ENCODE results near the gene TRAF6.

Gene TRAF6

DNA sequence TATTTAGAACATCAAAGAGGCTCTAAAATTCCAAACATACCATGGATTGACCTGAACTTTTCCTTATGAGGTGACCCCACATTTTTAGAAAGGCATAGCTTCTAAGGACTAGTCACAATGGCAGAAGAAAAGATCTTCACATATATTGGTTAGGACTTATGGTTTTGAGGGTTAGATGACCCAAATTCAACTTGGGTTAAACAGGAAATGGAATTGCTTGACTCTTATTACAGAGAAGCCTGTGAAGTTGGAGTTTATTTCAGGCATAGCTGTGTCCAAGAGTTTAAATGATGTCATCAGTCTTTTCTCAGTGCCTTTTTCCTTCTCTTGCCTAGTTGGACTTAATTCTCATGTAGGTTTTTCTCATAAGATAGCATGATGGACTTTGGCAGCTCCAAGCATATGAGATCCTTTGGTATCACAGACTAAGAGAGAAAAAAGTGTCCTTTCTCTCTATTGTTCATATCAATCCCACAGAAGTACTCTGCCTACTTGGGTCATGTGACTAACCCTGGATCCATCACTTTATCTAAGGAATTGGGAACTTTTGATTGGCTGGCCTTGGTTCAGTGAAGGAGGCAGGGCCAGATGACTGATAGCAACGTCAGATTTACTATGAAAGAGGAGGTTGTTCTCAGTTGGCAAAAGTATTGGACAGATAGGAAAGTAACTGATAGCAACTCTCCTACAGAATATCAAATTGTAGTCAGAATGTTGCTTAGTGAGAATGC lies 40.5 kb upstream of the TRAF6 start:
- no peaks in the 10 kb centered on the region for H4K20me1 ChIP-seq (ENCODE audit: insufficient read depth, low read length)
- H3K4me2 ChIP-seq (ENCODE audit: insufficient read depth, low read length), result no peak overlapping the region
- TF ChIP-seq, protein P1, sequence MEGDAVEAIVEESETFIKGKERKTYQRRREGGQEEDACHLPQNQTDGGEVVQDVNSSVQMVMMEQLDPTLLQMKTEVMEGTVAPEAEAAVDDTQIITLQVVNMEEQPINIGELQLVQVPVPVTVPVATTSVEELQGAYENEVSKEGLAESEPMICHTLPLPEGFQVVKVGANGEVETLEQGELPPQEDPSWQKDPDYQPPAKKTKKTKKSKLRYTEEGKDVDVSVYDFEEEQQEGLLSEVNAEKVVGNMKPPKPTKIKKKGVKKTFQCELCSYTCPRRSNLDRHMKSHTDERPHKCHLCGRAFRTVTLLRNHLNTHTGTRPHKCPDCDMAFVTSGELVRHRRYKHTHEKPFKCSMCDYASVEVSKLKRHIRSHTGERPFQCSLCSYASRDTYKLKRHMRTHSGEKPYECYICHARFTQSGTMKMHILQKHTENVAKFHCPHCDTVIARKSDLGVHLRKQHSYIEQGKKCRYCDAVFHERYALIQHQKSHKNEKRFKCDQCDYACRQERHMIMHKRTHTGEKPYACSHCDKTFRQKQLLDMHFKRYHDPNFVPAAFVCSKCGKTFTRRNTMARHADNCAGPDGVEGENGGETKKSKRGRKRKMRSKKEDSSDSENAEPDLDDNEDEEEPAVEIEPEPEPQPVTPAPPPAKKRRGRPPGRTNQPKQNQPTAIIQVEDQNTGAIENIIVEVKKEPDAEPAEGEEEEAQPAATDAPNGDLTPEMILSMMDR (IDR thresholded peaks at IDR 0.05; ENCODE audit: borderline replicate concordance, extremely low read depth, low read length, poor library complexity, severe bottlenecking), result no peak
- no peak for TF ChIP-seq EZH2 (IDR thresholded peaks at IDR 0.05; ENCODE audit: borderline replicate concordance, low read depth, low read length, severe bottlenecking)
- H2AFZ ChIP-seq (ENCODE audit: low read depth, low read length), result no peak overlapping the region
- ATAC-seq (ENCODE audit: insufficient read depth, low read depth) (no peak), DNase-seq (no peak)
- no peaks in the 10 kb centered on the region for H3K79me2 ChIP-seq (ENCODE audit: insufficient read depth, low read length)
- H3K9me3 ChIP-seq (ENCODE audit: insufficient read depth, low read length, severe bottlenecking), result no peaks in the 10 kb centered on the region
- H3K4me3 ChIP-seq (ENCODE audit: low read depth in 1 of 2, low read length in 2 of 2), result no peak overlapping the region
- H3K9ac ChIP-seq (ENCODE audit: low read depth, low read length), result no peak overlapping the region
- H3K36me3 ChIP-seq (ENCODE audit: insufficient read depth, low read length), result no peaks in the 10 kb centered on the region
- no peaks in the 10 kb centered on the region for H3K27me3 ChIP-seq (ENCODE audit: insufficient read depth, low read length, poor library complexity)
- peaks cover 8% of the 10 kb centered on the region for H3K4me1 ChIP-seq (ENCODE audit: insufficient read depth, low read length)
- no peak overlapping the region for H3K27ac ChIP-seq (ENCODE audit: low read length)

DNA sequence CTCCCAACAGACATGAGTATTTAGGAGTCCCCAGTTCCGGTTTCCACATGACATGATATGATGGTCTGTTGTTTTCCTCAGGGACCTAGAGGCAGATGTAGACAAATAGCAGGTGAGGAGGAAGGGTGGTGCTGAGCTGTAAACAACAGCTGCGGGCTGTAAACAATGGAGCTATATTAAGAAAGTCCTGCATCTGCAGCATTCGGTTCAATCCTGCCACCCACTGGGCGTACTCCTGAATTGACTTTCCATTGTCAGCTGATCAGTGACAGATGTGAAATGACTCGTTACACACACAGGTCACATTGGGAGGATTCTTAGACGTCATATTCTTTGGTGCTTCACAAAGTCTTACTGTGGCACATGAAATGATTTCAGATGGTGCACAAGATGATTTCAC lies 30.9 kb upstream of the TRAF6 start:
- peak; percentile 72 for ATAC-seq (ENCODE audit: insufficient read depth, low read depth)
- Histone ChIP-seq H3K79me2 (ENCODE audit: insufficient read depth, low read length) (no peaks in the 10 kb centered on the region), H3K4me3 (ENCODE audit: low read depth in 1 of 2, low read length in 2 of 2) (no peak overlapping the region), H4K20me1 (ENCODE audit: insufficient read depth, low read length) (no peaks in the 10 kb centered on the region), H3K27ac (ENCODE audit: low read length) (no peak overlapping the region), H3K4me1 (ENCODE audit: insufficient read depth, low read length) (no peaks in the 10 kb centered on the region), H3K27me3 (ENCODE audit: insufficient read depth, low read length, poor library complexity) (no peaks in the 10 kb centered on the region), H3K36me3 (ENCODE audit: insufficient read depth, low read length) (no peaks in the 10 kb centered on the region), H3K4me2 (ENCODE audit: insufficient read depth, low read length) (no peak overlapping the region), H2AFZ (ENCODE audit: low read depth, low read length) (no peak overlapping the region), H3K9ac (ENCODE audit: low read depth, low read length) (no peak overlapping the region), H3K9me3 (ENCODE audit: insufficient read depth, low read length, severe bottlenecking) (no peaks in the 10 kb centered on the region)
- no peak for TF ChIP-seq EZH2 (IDR thresholded peaks at IDR 0.05; ENCODE audit: borderline replicate concordance, low read depth, low read length, severe bottlenecking)
- TF ChIP-seq, protein P1 (IDR thresholded peaks at IDR 0.05; ENCODE audit: borderline replicate concordance, extremely low read depth, low read length, poor library complexity, severe bottlenecking), result peak; percentile 56
- DNase-seq, result peak; percentile 27

DNA sequence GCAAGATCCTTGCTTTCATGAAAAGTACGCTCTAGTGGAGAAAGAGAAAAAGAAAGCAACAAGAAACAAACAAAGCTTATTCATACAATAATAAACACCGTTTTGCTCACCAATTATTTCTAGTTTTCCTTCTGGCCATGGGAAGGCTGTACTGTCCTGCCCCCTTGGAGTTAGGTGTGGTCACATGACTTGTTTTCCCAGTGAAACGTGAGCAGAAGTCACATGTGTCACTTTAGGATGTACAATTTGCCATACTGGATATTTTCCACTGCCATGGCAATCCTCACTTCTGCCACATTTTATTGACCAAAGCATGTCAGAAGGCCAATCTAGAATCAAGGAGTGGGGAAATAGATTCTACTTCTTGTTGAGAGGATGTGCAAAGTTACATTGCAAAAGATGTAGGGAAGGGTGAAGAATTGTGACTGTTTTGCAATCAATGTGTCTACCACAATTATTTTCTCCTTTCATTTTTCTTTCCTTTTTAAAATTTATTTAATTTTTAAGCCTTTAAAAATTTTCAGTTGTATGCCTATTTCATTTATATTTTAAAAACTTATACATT lies 24.3 kb upstream of the TRAF6 start:
- TF ChIP-seq EZH2 (IDR thresholded peaks at IDR 0.05; ENCODE audit: borderline replicate concordance, low read depth, low read length, severe bottlenecking), result no peak
- TF ChIP-seq, protein P1 (IDR thresholded peaks at IDR 0.05; ENCODE audit: borderline replicate concordance, extremely low read depth, low read length, poor library complexity, severe bottlenecking), result no peak
- Histone ChIP-seq H3K9ac (ENCODE audit: low read depth, low read length) (no peak overlapping the region), H3K4me3 (ENCODE audit: low read depth in 1 of 2, low read length in 2 of 2) (no peak overlapping the region), H3K9me3 (ENCODE audit: insufficient read depth, low read length, severe bottlenecking) (no peaks in the 10 kb centered on the region), H2AFZ (ENCODE audit: low read depth, low read length) (no peak overlapping the region), H3K79me2 (ENCODE audit: insufficient read depth, low read length) (no peaks in the 10 kb centered on the region), H3K27me3 (ENCODE audit: insufficient read depth, low read length, poor library complexity) (no peaks in the 10 kb centered on the region), H3K4me1 (ENCODE audit: insufficient read depth, low read length) (no peaks in the 10 kb centered on the region), H3K4me2 (ENCODE audit: insufficient read depth, low read length) (no peak overlapping the region), H3K36me3 (ENCODE audit: insufficient read depth, low read length) (no peaks in the 10 kb centered on the region), H3K27ac (ENCODE audit: low read length) (no peak overlapping the region), H4K20me1 (ENCODE audit: insufficient read depth, low read length) (no peaks in the 10 kb centered on the region)
- no peak for DNase-seq
- no peak for ATAC-seq (ENCODE audit: insufficient read depth, low read depth)
